PC-3 (cell line): ENCODE results near the gene NOSTRIN. TPM values are rescaled to one million over a fixed set of nuclear protein-coding genes. Genes with fewer than 3 reads are reported as not detected.

Experiments
- ATAC-seq: fragments of 200-7000 bp; cut with Tn5 transposase; 2 replicates; pipeline ENCODE4 v1.9.1; 2020; ENCODE audit warnings: mild to moderate bottlenecking, moderate library complexity
- BruUV-seq: library from RNA; stranded (reverse); fragments of 400-500 nt; replicated peaks from 2 replicates; lab custom pipeline; 2021; lab: Mats Ljungman, UMichigan
- CTCF ChIA-PET: fragments of 300-600 bp; sonication (Branson Sonifier 250); formaldehyde crosslinking; loops from one replicate; lab custom pipeline; 2022; ENCODE audit warnings: antibody characterized with exemption; lab: Charles Lee
- POLR2A ChIA-PET: fragments of 300-600 bp; sonication (Branson Sonifier 250); formaldehyde crosslinking; loops from one replicate; lab custom pipeline; 2022; ENCODE audit warnings: antibody characterized with exemption; ENCODE audit not compliant: unreplicated experiment; lab: Charles Lee
- DNase-seq: peaks from one replicate; pipeline ENCODE4 v3.0.0-alpha.2; 2015
- H2AFZ ChIP-seq: fragments of 300-600 bp; sonication (generic); 2 replicates; pipeline ENCODE4 v1.6.0; 2016; ENCODE audit warnings: antibody characterized with exemption, low read length
- H3F3A ChIP-seq: fragments of 300-600 bp; sonication (generic); one replicate; pipeline ENCODE4 v1.6.0; 2017; ENCODE audit warnings: antibody characterized with exemption, low read length, control low read depth, mild to moderate bottlenecking; ENCODE audit not compliant: unreplicated experiment
- H3K27ac ChIP-seq: fragments of 300-600 bp; sonication (generic); 2 replicates; pipeline ENCODE4 v1.5.1; 2016; ENCODE audit warnings: mild to moderate bottlenecking, low read length
- H3K27me3 ChIP-seq: fragments of 300-600 bp; sonication (generic); 2 replicates; pipeline ENCODE4 v1.6.1; 2016; ENCODE audit warnings: low read length, mixed read lengths
- H3K36me3 ChIP-seq: fragments of 300-600 bp; sonication (generic); 2 replicates; pipeline ENCODE4 v1.6.1; 2016; ENCODE audit warnings: low read depth, mixed run types, low read length, mixed read lengths
- H3K4me1 ChIP-seq: fragments of 300-600 bp; sonication (generic); 2 replicates; pipeline ENCODE4 v1.5.1; 2016; ENCODE audit warnings: low read length; ENCODE audit not compliant: insufficient read depth
- H3K4me2 ChIP-seq: fragments of 300-600 bp; sonication (generic); 2 replicates; pipeline ENCODE4 v1.6.0; 2016; ENCODE audit warnings: low read length
- H3K4me3 ChIP-seq: fragments of 300-600 bp; sonication (generic); 2 replicates; pipeline ENCODE4 v1.5.1; 2016; ENCODE audit warnings: mild to moderate bottlenecking, low read length, mixed read lengths
- H3K79me2 ChIP-seq: fragments of 300-600 bp; sonication (generic); 2 replicates; pipeline ENCODE4 v1.6.1; 2017; ENCODE audit warnings: low read length, mixed read lengths
- H3K9ac ChIP-seq: fragments of 300-600 bp; sonication (generic); 2 replicates; pipeline ENCODE4 v1.6.0; 2016; ENCODE audit warnings: mild to moderate bottlenecking, low read length
- H3K9me2 ChIP-seq: fragments of 300-600 bp; sonication (generic); replicated peaks from 2 replicates; pipeline ENCODE4 v1.6.1; 2016; ENCODE audit warnings: mixed run types, low read length, mixed read lengths
- H3K9me3 ChIP-seq: fragments of 300-600 bp; sonication (generic); 2 replicates; pipeline ENCODE4 v1.6.1; 2016; ENCODE audit warnings: low read length, mixed read lengths
- H4K20me1 ChIP-seq: fragments of 300-600 bp; sonication (generic); 2 replicates; pipeline ENCODE4 v1.6.1; 2016; ENCODE audit warnings: low read length, mixed read lengths
- CTCF ChIP-seq: fragments of 300-600 bp; sonication (generic); conservative IDR thresholded peaks from 2 replicates; pipeline ENCODE4 v1.5.1; 2017; ENCODE audit warnings: antibody characterized with exemption, low read depth, mild to moderate bottlenecking, low read length
- EZH2 ChIP-seq: fragments of 300-600 bp; sonication (generic); IDR thresholded peaks from one replicate; pipeline ENCODE4 v1.6.1; 2017; ENCODE audit warnings: antibody characterized with exemption, mild to moderate bottlenecking, low read length; ENCODE audit not compliant: unreplicated experiment
- EZH2phosphoT487 ChIP-seq: fragments of 300-600 bp; sonication (generic); IDR thresholded peaks from 2 replicates; pipeline ENCODE4 v1.6.1; 2018; ENCODE audit warnings: mild to moderate bottlenecking, antibody characterized with exemption, low read length, borderline replicate concordance
- intact Hi-C: fragments of 100-400 bp; cut with micrococcal nuclease; formaldehyde crosslinking; loops from 2 replicates; pipeline ENCODE4 v1.9.0; 2023
- total RNA-seq: library from RNA; depleted of rRNA; stranded (reverse); fragments of >200 nt; gene quantifications from 2 replicates; pipeline ENCODE4 v1.2.3, GENCODE V29; 2014

NOSTRIN gene
- total RNA-seq, 1 experiment from 2014 or later: 1.1 TPM

GRCh38 chr2:168821992-168822391 is 19.6 kb downstream of the NOSTRIN start:
- POLR2A ChIA-PET: no interaction called here
- CTCF ChIA-PET: no interaction called here
- Histone ChIP-seq H4K20me1 (no peaks in the 10 kb centered on the region), H3K4me3 (no peak overlapping the region), H3K4me1 (no peaks in the 10 kb centered on the region), H3K27ac (no peak overlapping the region), H3K9me2 (no peaks in the 10 kb centered on the region), H3F3A (no peaks in the 10 kb centered on the region), H3K27me3 (no peaks in the 10 kb centered on the region), H3K9ac (no peak overlapping the region), H3K79me2 (no peaks in the 10 kb centered on the region), H2AFZ (no peak overlapping the region), H3K36me3 (no peaks in the 10 kb centered on the region), H3K9me3 (no peaks in the 10 kb centered on the region), H3K4me2 (no peak overlapping the region)
- DNase-seq (no peak), ATAC-seq (no peak)
- BruUV-seq: no TSS peak
- intact Hi-C loops: no loop called here
- TF ChIP-seq EZH2: no peak
- TF ChIP-seq EZH2phosphoT487: no peak
- no peak for TF ChIP-seq CTCF

- TF ChIP-seq CTCF (no peak), EZH2 (no peak), EZH2phosphoT487 (no peak)
- H3K27me3 ChIP-seq: no peaks in the 10 kb centered on the region
- H3K9ac ChIP-seq: no peak overlapping the region
- H3K9me3 ChIP-seq: no peaks in the 10 kb centered on the region
- CTCF ChIA-PET: no interaction called here
- H3K79me2 ChIP-seq: no peaks in the 10 kb centered on the region
- H3K36me3 ChIP-seq: no peaks in the 10 kb centered on the region
- no peaks in the 10 kb centered on the region for H3K9me2 ChIP-seq
- POLR2A ChIA-PET: interaction anchor here (0.6 kb wide), 1 partner anchor 732 kb away, joined by 3 read pairs; no protein-coding TSS in a partner anchor
- no peak overlapping the region for H3K27ac ChIP-seq
- intact Hi-C loops: no loop called here
- DNase-seq (no peak), ATAC-seq (no peak)
- H3K4me2 ChIP-seq: no peak overlapping the region
- H3F3A ChIP-seq: no peaks in the 10 kb centered on the region
- H2AFZ ChIP-seq: no peak overlapping the region
- H3K4me3 ChIP-seq: no peak overlapping the region
- no peaks in the 10 kb centered on the region for H4K20me1 ChIP-seq
- no TSS peak for BruUV-seq
- no peaks in the 10 kb centered on the region for H3K4me1 ChIP-seq
These were observed 22.7 kb downstream of the NOSTRIN start for GRCh38 chr2:168825126-168825525.

GRCh38 chr2:168830958-168831357 is 28.5 kb downstream of the NOSTRIN start:
- H4K20me1 ChIP-seq: no peaks in the 10 kb centered on the region
- H3K27ac ChIP-seq: no peak overlapping the region
- intact Hi-C loops: no loop called here
- ChIA-PET POLR2A (no interaction called here), CTCF (no interaction called here)
- BruUV-seq: no TSS peak
- H3K79me2 ChIP-seq: no peaks in the 10 kb centered on the region
- H3K4me1 ChIP-seq: no peaks in the 10 kb centered on the region
- no peaks in the 10 kb centered on the region for H3F3A ChIP-seq
- no peak overlapping the region for H3K9ac ChIP-seq
- H3K4me3 ChIP-seq: no peak overlapping the region
- no peaks in the 10 kb centered on the region for H3K27me3 ChIP-seq
- TF ChIP-seq CTCF (no peak), EZH2phosphoT487 (no peak), EZH2 (no peak)
- ATAC-seq: no peak
- no peak overlapping the region for H2AFZ ChIP-seq
- H3K36me3 ChIP-seq: no peaks in the 10 kb centered on the region
- no peak for DNase-seq
- no peaks in the 10 kb centered on the region for H3K9me2 ChIP-seq
- no peaks in the 10 kb centered on the region for H3K9me3 ChIP-seq
- no peak overlapping the region for H3K4me2 ChIP-seq
